ENCODE measurements around the gene SPACA5.
"Not testable (repeated sequence)": the region's sequence is repeated elsewhere in the genome, so short reads cannot be mapped to it uniquely, and the experiment has no call there.

SPACA5 gene

DNA sequence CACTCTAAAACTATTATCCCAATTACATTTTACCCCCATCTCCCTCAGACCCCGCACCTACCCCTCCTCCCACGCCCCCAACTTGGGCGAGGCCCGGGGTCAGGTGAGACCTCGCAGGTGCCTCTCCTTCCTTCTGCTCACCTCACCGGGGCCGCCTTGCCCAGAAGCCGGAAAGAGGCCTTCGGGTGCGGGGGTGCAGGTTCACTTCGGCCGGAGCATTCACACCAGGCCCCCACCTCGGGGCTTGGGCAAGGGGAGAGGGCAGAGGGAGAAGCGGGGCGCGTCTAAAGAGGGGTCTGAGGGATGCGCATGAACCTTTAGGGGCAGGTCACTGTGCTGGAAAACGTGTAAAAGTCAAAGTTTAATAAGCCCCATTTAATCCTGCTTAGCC, 3.4 kb upstream of the SPACA5 start:
- no peaks in the 10 kb centered on the region for H3K9me3 ChIP-seq (ENCODE audit: control insufficient read depth, insufficient read depth, low read length)

GRCh38 chrX:48003758-48004457, 2.9 kb upstream of the SPACA5 start, which contains the start of gene ZNF182:
Gene ZNF182, minus strand, starts transcription at chrX:48003989. Its CDS starts 1,380 bp downstream, at chrX:48002609.
- H3K9me3 ChIP-seq (ENCODE audit: control insufficient read depth, insufficient read depth, low read length) = no peaks in the 10 kb centered on the region
- no peaks in the 10 kb centered on the region for H3K36me3 ChIP-seq (ENCODE audit: insufficient read depth, low read length)
- H3K4me1 ChIP-seq (ENCODE audit: insufficient read depth, low read length) = no peaks in the 10 kb centered on the region
- H3K9ac ChIP-seq (ENCODE audit: low read depth, low read length) = peak within 1 kb of the TSS; percentile 59; the same call in 1 of the 2 replicates

More for the DNA sequence above, 3.4 kb upstream of the SPACA5 start:
- Histone ChIP-seq H3K4me1 (ENCODE audit: insufficient read depth, low read length) (no peaks in the 10 kb centered on the region), H3K9ac (ENCODE audit: low read depth, low read length) (peak overlapping the region; percentile 59; the same call in 1 of the 2 replicates), H3K36me3 (ENCODE audit: insufficient read depth, low read length) (no peaks in the 10 kb centered on the region)

DNA sequence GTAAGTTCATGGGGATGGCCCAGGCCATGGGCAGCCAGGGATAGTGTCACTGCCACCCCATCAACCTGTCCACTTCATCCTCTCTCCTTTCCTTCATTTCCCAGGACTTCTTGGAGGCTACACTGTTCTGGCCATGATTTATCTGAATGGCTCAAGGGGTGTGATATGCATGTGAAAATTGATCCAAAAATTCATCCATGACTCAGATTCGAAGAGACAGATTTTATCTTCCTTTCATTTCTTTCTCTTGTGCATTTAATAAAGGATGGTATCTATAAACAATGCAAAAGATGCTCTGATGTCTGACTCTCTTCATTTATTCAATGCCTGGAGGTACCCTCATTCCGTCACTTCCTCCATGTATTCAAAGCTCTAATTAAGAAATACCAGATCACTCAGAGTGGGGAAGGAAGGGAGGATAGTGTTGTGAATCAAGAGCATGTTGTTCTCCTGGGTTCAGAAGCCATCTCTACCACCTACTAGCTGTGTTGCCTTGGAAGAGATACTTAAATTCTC, 2.7 kb downstream of the SPACA5 start:
- H3K9ac ChIP-seq (ENCODE audit: low read depth, low read length); H3K4me1 ChIP-seq (ENCODE audit: insufficient read depth, low read length); H3K36me3 ChIP-seq (ENCODE audit: insufficient read depth, low read length); H3K9me3 ChIP-seq (ENCODE audit: control insufficient read depth, insufficient read depth, low read length): not testable (repeated sequence)

GRCh38 chrX:48016583-48017310, 10.0 kb downstream of the SPACA5 start:
- H3K36me3 ChIP-seq (ENCODE audit: insufficient read depth, low read length); H3K9me3 ChIP-seq (ENCODE audit: control insufficient read depth, insufficient read depth, low read length); H3K9ac ChIP-seq (ENCODE audit: low read depth, low read length); H3K4me1 ChIP-seq (ENCODE audit: insufficient read depth, low read length): not testable (repeated sequence)

DNA sequence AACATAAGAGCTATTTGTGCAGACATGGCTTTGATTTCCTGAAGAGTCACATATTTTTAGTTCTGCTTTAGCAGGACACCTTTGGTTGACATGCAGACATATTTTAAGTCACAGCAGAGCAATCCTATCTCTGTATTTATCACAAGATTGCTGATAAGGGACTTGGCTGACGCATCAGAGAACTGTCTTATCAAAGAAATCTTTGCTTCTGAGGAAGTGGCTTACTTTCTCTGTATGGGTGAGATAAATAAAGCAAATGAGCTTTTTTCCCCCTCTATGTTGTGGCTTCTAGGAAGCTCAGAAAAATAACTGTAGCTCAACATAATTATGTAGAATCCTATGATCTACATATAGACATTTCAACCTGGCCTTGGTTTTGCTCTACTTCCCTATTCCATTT, 13.1 kb downstream of the SPACA5 start:
- not testable (repeated sequence) for H3K36me3 ChIP-seq (ENCODE audit: insufficient read depth, low read length); H3K9me3 ChIP-seq (ENCODE audit: control insufficient read depth, insufficient read depth, low read length); H3K9ac ChIP-seq (ENCODE audit: low read depth, low read length); H3K4me1 ChIP-seq (ENCODE audit: insufficient read depth, low read length)

- H3K4me1 ChIP-seq (ENCODE audit: insufficient read depth, low read length); H3K9me3 ChIP-seq (ENCODE audit: control insufficient read depth, insufficient read depth, low read length); H3K36me3 ChIP-seq (ENCODE audit: insufficient read depth, low read length): not testable (repeated sequence)
- peak overlapping the region; percentile 97; the same call in 1 of the 2 replicates for H3K9ac ChIP-seq (ENCODE audit: low read depth, low read length)
Observed at GRCh38 chrX:48020472-48020871, 13.7 kb downstream of the SPACA5 start.

DNA sequence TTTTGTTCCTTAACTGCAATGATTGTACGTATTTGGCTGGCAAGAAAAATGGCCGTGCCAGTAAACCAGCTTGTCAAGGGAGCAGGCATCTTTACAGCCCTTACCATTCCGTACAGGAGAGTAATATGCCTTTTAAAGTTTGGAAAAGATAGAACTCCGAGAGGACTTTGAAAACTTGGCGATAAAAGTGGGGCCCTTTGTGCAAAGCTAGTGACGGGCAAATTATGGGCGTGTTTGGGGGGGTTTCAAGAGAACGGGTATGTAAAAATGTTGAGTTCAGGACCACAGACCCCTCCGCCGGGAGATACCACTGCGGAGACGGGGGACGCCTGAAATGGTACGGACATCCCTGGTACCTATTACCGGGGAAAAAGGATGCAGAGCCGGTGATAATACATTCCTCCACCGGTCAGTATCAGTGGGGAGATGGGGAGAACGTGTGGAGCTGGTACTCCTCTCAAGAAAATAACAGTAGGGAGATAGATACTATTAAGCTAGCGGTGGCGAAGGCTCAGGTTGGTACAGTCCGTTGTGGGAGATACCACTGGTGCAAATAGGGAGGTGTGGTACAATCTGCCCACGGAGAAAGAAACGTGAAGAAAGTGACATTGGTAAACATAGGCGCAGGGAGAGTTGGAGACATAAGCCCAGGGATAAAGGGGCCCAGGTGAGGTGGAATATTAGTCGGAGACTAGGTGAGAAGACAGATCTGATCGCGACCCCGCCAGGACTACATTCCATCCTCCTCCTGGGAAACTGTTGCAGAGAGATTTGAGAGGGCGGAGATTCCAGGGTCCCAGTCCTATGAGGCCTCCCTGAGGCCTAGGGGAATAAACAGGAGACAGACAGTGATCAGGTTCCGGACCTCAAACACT, 14.5 kb downstream of the SPACA5 start:
- 0 out of 2 replicates have a peak, but pooled peaks cover 2% of the 10 kb centered on the region for H3K4me1 ChIP-seq (ENCODE audit: insufficient read depth, low read length)
- no peaks in the 10 kb centered on the region for H3K36me3 ChIP-seq (ENCODE audit: insufficient read depth, low read length)
- peaks cover 4% of the 10 kb centered on the region for H3K9me3 ChIP-seq (ENCODE audit: control insufficient read depth, insufficient read depth, low read length)
- peak overlapping the region; percentile 97 for H3K9ac ChIP-seq (ENCODE audit: low read depth, low read length)

GRCh38 chrX:48022100-48022499, 15.3 kb downstream of the SPACA5 start:
- no peak overlapping the region for H3K9ac ChIP-seq (ENCODE audit: low read depth, low read length)

DNA sequence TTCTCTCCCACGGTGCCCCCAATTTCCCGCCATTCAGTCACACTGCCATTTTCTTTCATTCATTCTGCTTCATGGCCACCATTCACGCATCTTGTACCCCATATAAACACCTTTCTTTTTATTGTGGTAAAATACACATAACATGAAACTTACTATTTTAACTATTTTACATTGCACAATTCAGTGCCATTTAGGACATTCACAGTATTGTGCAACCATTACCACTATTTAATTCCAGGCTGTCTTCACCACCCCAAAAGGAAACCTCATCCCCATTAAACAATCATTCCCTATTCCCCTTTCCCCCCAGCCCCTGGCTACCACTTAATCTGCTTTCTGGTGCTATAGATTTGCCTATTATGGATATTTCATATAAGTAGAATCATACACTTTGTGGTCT, 15.9 kb downstream of the SPACA5 start:
- no peak overlapping the region for H3K9ac ChIP-seq (ENCODE audit: low read depth, low read length)
- H3K4me1 ChIP-seq (ENCODE audit: insufficient read depth, low read length) = 0 out of 2 replicates have a peak, but pooled peaks cover 5% of the 10 kb centered on the region
- H3K9me3 ChIP-seq (ENCODE audit: control insufficient read depth, insufficient read depth, low read length) = peaks cover 4% of the 10 kb centered on the region
- H3K36me3 ChIP-seq (ENCODE audit: insufficient read depth, low read length) = no peaks in the 10 kb centered on the region

More at GRCh38 chrX:48022100-48022499, 15.3 kb downstream of the SPACA5 start:
- Histone ChIP-seq H3K4me1 (ENCODE audit: insufficient read depth, low read length) (0 out of 2 replicates have a peak, but pooled peaks cover 5% of the 10 kb centered on the region), H3K9me3 (ENCODE audit: control insufficient read depth, insufficient read depth, low read length) (peaks cover 4% of the 10 kb centered on the region), H3K36me3 (ENCODE audit: insufficient read depth, low read length) (no peaks in the 10 kb centered on the region)

- Histone ChIP-seq H3K9ac (ENCODE audit: low read depth, low read length) (no peak overlapping the region), H3K9me3 (ENCODE audit: control insufficient read depth, insufficient read depth, low read length) (peaks cover 4% of the 10 kb centered on the region)
Observed at GRCh38 chrX:48025561-48025960, 18.8 kb downstream of the SPACA5 start.

DNA sequence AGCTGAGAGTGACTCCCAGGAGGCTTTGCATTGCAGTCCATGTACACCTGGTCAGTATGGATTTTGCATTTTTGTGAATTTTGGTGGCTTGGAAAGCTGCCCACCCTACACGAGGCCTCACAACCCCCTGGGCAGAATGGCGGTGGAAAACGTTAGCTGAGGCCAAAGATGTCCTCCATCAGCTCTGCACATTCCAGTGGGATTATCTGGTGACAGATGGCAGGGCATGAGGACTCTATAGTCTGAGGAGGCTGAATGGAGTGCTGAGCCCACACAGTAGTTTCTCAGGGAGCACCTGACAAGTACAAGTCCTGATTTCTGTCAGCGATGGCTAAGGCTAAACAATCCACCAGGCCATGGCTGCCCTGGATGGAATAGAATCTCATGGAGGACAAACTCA, 20.8 kb downstream of the SPACA5 start:
- not testable (repeated sequence) for H3K9ac ChIP-seq (ENCODE audit: low read depth, low read length); H3K9me3 ChIP-seq (ENCODE audit: control insufficient read depth, insufficient read depth, low read length); H3K4me1 ChIP-seq (ENCODE audit: insufficient read depth, low read length); H3K36me3 ChIP-seq (ENCODE audit: insufficient read depth, low read length)

More at GRCh38 chrX:48025561-48025960, 18.8 kb downstream of the SPACA5 start:
- peaks cover 5% of the 10 kb centered on the region; the same call in 1 of the 2 replicates for H3K4me1 ChIP-seq (ENCODE audit: insufficient read depth, low read length)
- no peaks in the 10 kb centered on the region for H3K36me3 ChIP-seq (ENCODE audit: insufficient read depth, low read length)

DNA sequence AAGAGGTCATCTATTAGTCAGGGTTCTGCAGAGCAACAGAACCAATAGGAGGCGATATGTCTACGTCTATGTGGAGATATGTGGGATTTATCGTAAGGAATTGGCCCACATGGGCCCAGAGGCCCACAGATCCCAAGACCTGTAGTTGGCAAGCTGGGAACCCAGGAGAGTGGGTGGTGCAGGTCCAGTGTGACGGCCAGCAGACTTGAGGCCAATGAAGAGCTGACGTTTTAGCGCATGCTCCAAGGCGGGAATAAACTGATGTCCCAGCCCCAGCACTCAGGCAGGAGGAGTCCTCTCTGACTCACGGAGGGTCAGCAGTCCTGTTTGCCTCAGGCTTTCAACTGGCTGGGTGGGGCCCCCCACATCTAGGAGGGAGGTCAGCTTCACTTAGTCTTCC, 21.3 kb downstream of the SPACA5 start:
- no peaks in the 10 kb centered on the region for H3K36me3 ChIP-seq (ENCODE audit: insufficient read depth, low read length)
- peaks cover 5% of the 10 kb centered on the region; the same call in 1 of the 2 replicates for H3K4me1 ChIP-seq (ENCODE audit: insufficient read depth, low read length)
- no peak overlapping the region for H3K9ac ChIP-seq (ENCODE audit: low read depth, low read length)
- no peaks in the 10 kb centered on the region for H3K9me3 ChIP-seq (ENCODE audit: control insufficient read depth, insufficient read depth, low read length)

DNA sequence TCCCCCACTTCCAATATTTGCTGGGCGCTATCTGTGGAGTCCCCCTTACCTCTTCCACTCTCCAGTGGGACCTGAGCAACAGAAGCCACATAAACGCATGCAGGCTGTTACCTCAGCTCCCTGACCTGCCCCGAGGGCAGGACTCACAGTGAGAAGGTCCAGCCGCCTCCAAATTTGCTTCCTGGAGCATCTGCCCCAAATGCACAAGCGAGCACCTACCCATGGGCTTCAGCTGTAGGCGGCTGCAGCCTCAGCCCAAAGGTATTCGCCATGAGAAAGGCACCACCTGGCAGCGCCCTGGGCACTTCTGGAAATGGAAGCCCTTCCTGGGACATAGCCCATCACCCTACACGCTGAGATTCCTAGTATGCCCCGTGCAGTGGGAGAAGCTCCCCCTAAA, 23.4 kb downstream of the SPACA5 start:
- Histone ChIP-seq H3K9ac (ENCODE audit: low read depth, low read length) (no peak overlapping the region), H3K4me1 (ENCODE audit: insufficient read depth, low read length) (peaks cover 5% of the 10 kb centered on the region; the same call in 1 of the 2 replicates), H3K9me3 (ENCODE audit: control insufficient read depth, insufficient read depth, low read length) (no peaks in the 10 kb centered on the region), H3K36me3 (ENCODE audit: insufficient read depth, low read length) (no peaks in the 10 kb centered on the region)

GRCh38 chrX:48030641-48031173, 23.9 kb downstream of the SPACA5 start:
- H3K4me1 ChIP-seq (ENCODE audit: insufficient read depth, low read length); H3K9ac ChIP-seq (ENCODE audit: low read depth, low read length); H3K9me3 ChIP-seq (ENCODE audit: control insufficient read depth, insufficient read depth, low read length); H3K36me3 ChIP-seq (ENCODE audit: insufficient read depth, low read length): not testable (repeated sequence)
